K562 (cell line): ENCODE data around the gene ZMYND19. TPM values are rescaled to one million over a fixed set of nuclear protein-coding genes. Genes with fewer than 3 reads are reported as not detected.
"Not testable (repeated sequence)": the region's sequence is repeated elsewhere in the genome, so short reads cannot be mapped to it uniquely, and the experiment has no call there.

Experiments
- ATAC-seq: fragments of 200-7000 bp; cut with Tn5 transposase; 3 replicates; pipeline ENCODE4 v1.9.1; 2020; ENCODE audit warnings: moderate library complexity
- BruUV-seq: library from RNA; stranded (reverse); fragments of 400-500 nt; replicated peaks from 2 replicates; lab custom pipeline; 2021; lab: Mats Ljungman, UMichigan
- CTCF ChIA-PET: fragments of 300-600 bp; formaldehyde crosslinking; extraction: SDS; loops from one replicate; lab custom pipeline; 2021; ENCODE audit warnings: low intra/inter-chr PET ratio; lab: Yijun Ruan, JAX
- POLR2A ChIA-PET: fragments of 300-600, 350-650 bp; sonication (Branson Sonifier 250); formaldehyde crosslinking; extraction: SDS; loops from one replicate; lab custom pipeline; 2021; ENCODE audit warnings: antibody characterized with exemption, inconsistent platforms; lab: Yijun Ruan, JAX
- DNase-seq, 4 experiments: peaks; one replicate each; pipeline versions ENCODE4 v3.0.0 to v3.0.0-alpha.2; 2011 to 2018; ENCODE audit warnings: low spot score in 3 of 4, mixed read lengths in 3 of 4; ENCODE audit errors: extremely low read depth in 1 of 4
- FAIRE-seq: peaks from 2 replicates; lab custom pipeline; 2011; peaks lifted over from hg19 to GRCh38; lab: Jason Lieb, UNC
- H2AFZ ChIP-seq: 2 replicates; pipeline ENCODE4 v1.6.0; 2011; ENCODE audit warnings: low read depth, low read length, control low read depth, inconsistent platforms
- H3K27ac ChIP-seq: fragments of 200-600 bp; 3 replicates; pipeline ENCODE4 v1.8.0; 2011; ENCODE audit warnings: low read depth, mild to moderate bottlenecking, control low read depth, inconsistent platforms, low read length, moderate library complexity, mixed read lengths; ENCODE audit errors: extremely low read depth
- H3K27me3 ChIP-seq, 2 experiments: fragments of 300-600 bp in 1 of 2; 2 replicates in 1 of 2; 3 replicates in 1 of 2; pipeline versions ENCODE4 v1.6.0 to v1.8.0; 2011; ENCODE audit warnings: inconsistent platforms in 2 of 2, low read length in 2 of 2, mild to moderate bottlenecking in 1 of 2, mixed read lengths in 1 of 2, moderate library complexity in 1 of 2; ENCODE audit not compliant: control insufficient read depth in 2 of 2, insufficient read depth in 2 of 2
- H3K36me3 ChIP-seq: fragments of 300-600 bp; 3 replicates; pipeline ENCODE4 v1.8.0; 2011; ENCODE audit warnings: mild to moderate bottlenecking, low read length, inconsistent platforms; ENCODE audit not compliant: control insufficient read depth, insufficient read depth
- H3K4me1 ChIP-seq, 2 experiments: fragments of 200-600 bp in 1 of 2; replicated peaks in 1 of 2; 2 replicates in 1 of 2; 3 replicates in 1 of 2; pipeline versions ENCODE4 v1.5.1 to v1.8.0; 2011; ENCODE audit warnings: inconsistent platforms in 2 of 2, low read length in 2 of 2, mild to moderate bottlenecking in 1 of 2, mixed read lengths in 1 of 2, moderate library complexity in 1 of 2; ENCODE audit not compliant: control insufficient read depth in 2 of 2, insufficient read depth in 2 of 2
- H3K4me2 ChIP-seq: 2 replicates; pipeline ENCODE4 v1.6.1; 2011; ENCODE audit warnings: low read length, control low read depth, inconsistent platforms, mixed read lengths; ENCODE audit not compliant: insufficient read depth
- H3K4me3 ChIP-seq: fragments of 200-600 bp; sonication (generic), shearing (Covaris generic); 2 replicates; pipeline ENCODE4 v1.5.1; 2016; ENCODE audit warnings: control low read depth, inconsistent platforms
- H3K79me2 ChIP-seq: fragments of 200-600 bp; 3 replicates; pipeline ENCODE4 v1.8.0; 2011; ENCODE audit warnings: low read length, inconsistent platforms; ENCODE audit not compliant: control insufficient read depth, insufficient read depth
- H3K9ac ChIP-seq, 2 experiments: 2 replicates each; pipeline versions ENCODE4 v1.6.0 to v1.6.1; 2011; ENCODE audit warnings: low read depth in 2 of 2, low read length in 2 of 2, control low read depth in 1 of 2, inconsistent platforms in 1 of 2, mild to moderate bottlenecking in 1 of 2, mixed read lengths in 1 of 2; ENCODE audit not compliant: insufficient read depth in 1 of 2
- H3K9me1 ChIP-seq: one replicate; pipeline ENCODE4 v1.6.0; 2011; ENCODE audit warnings: inconsistent platforms, mild to moderate bottlenecking, low read length, moderate library complexity; ENCODE audit not compliant: control insufficient read depth, insufficient read depth
- H3K9me3 ChIP-seq: replicated peaks from 2 replicates; pipeline ENCODE4 v1.5.1; 2011; ENCODE audit warnings: low read depth, low read length, inconsistent platforms; ENCODE audit not compliant: control insufficient read depth, insufficient read depth
- H4K20me1 ChIP-seq: replicated peaks from 2 replicates; pipeline ENCODE4 v1.6.1; 2011; ENCODE audit warnings: low read length, inconsistent platforms, mixed read lengths; ENCODE audit not compliant: control insufficient read depth, insufficient read depth
- BCOR ChIP-seq: fragments of 450-650 bp; IDR thresholded peaks from 2 replicates; pipeline ENCODE4 v1.6.1; 2016
- CEBPG ChIP-seq, 3 experiments: fragments of 200-800 bp in 1 of 3; sonication (Bioruptor generic) in 1 of 3; sonication (generic) in 1 of 3; formaldehyde crosslinking in 1 of 3; IDR thresholded peaks in 2 of 3; conservative IDR thresholded peaks in 1 of 3; 2 replicates each; pipeline versions ENCODE4 v1.6.1 to v1.8.0; 2016 to 2022; ENCODE audit warnings: missing compliant biosample characterization in 2 of 3, missing genetic modification characterization in 2 of 3, mild to moderate bottlenecking in 1 of 3, missing genetic modification reagents in 1 of 3
- KLF13 ChIP-seq: fragments of 450-650 bp; IDR thresholded peaks from 2 replicates; pipeline ENCODE4 v1.6.1; 2016; ENCODE audit warnings: missing genetic modification characterization, low read depth, mild to moderate bottlenecking, missing compliant biosample characterization, moderate library complexity, borderline replicate concordance
- PHB ChIP-seq: fragments of 250-450 bp; sonication (Bioruptor Pico); IDR thresholded peaks from 2 replicates; pipeline ENCODE4 v1.5.0; 2021
- RBFOX2 ChIP-seq: fragments of 200-400 bp; formaldehyde crosslinking; IDR thresholded peaks from 2 replicates; pipeline ENCODE4 v1.6.1; 2017; ENCODE audit warnings: low read depth, mild to moderate bottlenecking, low read length, moderate library complexity
- TSC22D4 ChIP-seq: fragments of 450-650 bp; IDR thresholded peaks from 2 replicates; pipeline ENCODE4 v1.6.1; 2016; ENCODE audit warnings: missing genetic modification characterization, missing biosample characterization, control low read depth
- ZNF121 ChIP-seq: sonication (generic); formaldehyde crosslinking; conservative IDR thresholded peaks from 2 replicates; pipeline ENCODE4 v1.8.0; 2022; ENCODE audit warnings: missing genetic modification reagents
- WGBS: fragments of 100-300 bp; shearing (Covaris generic); methylation state at CpG from one replicate; pipeline ENCODE4 v1.1.6; 2016; ENCODE audit warnings: low coverage, mixed read lengths; ENCODE audit not compliant: insufficient coverage; ENCODE audit errors: missing lambda C conversion rate; 5-methylcytosine and 5-hydroxymethylcytosine counted together
- in situ Hi-C: fragments of 300-500 bp; cut with MboI; formaldehyde crosslinking; loops from 4 replicates; pipeline ENCODE4 v1.15.0; 2018; ENCODE audit warnings: inconsistent platforms, mixed read lengths
- intact Hi-C: fragments of 100-400 bp; cut with micrococcal nuclease; formaldehyde crosslinking; loops from 2 replicates; pipeline ENCODE4 v1.14.2; 2022
- polyA plus RNA-seq, 8 experiments: library from polyadenylated mRNA; depleted of rRNA in 4 of 8; stranded (reverse) in 5 of 8; unstranded in 3 of 8; fragments of >200 nt; fragmentation: Nextera tagmentation in 2 of 8; fragmentation: Illumina TruSeq in 1 of 8; extraction: Ambion mirVana in 2 of 8; extraction: Trizol in 1 of 8; gene quantifications; 2 replicates each; pipeline versions ENCODE4 v1.2.1 to v1.2.3, GENCODE V29; 2011 to 2014; ENCODE audit warnings: inconsistent platforms in 1 of 8, missing spikeins in 1 of 8
- total RNA-seq, 7 experiments: library from RNA; depleted of rRNA in 6 of 7; stranded (reverse); fragments of >200 nt in 6 of 7; fragmentation: Illumina TruSeq in 2 of 7; extraction: Trizol in 2 of 7; gene quantifications; 2 replicates each; pipeline versions ENCODE4 v1.2.1 to v1.2.3, GENCODE V29; 2011 to 2021; ENCODE audit warnings: low replicate concordance in 1 of 7
- TF ChIP-seq, protein P1 (sequence below): sonication (generic); formaldehyde crosslinking; IDR thresholded peaks from 2 replicates; pipeline ENCODE4 v1.8.1; 2023; ENCODE audit warnings: mild to moderate bottlenecking, missing genetic modification reagents, moderate library complexity

Gene ZMYND19
- total and polyA plus RNA-seq, 9 of the 15 experiments (the other 6 are each of a cell fraction or from before 2014, with no cell fraction given): 1.0 to 86.7 (median 44.0) TPM

DNA sequence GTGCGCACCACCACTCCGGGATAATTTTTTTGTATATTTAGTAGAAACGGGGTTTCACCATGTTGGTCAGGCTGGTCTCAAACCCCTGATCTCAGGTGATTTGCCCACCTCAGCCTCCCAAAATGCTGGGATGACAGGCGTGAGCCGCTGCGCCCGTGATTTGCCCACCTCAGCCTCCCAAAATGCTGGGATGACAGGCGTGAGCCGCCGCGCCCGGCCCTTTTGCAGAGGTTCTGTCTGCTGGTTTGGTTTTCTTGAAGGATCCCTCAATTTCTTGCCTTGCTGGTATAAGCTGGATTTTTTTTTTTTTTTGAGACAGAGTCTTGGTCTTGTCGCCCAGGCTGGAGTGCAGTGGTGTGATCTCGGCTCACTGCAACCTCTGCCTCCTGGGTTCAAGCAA is 37.1 kb upstream of the ZMYND19 start:
- BruUV-seq, H3K27me3 ChIP-seq, H3K9me1 ChIP-seq, ATAC-seq, H3K4me3 ChIP-seq, H3K27ac ChIP-seq, H4K20me1 ChIP-seq, H3K4me2 ChIP-seq, CTCF ChIA-PET, intact Hi-C loops, DNase-seq, H3K9me3 ChIP-seq, FAIRE-seq, H2AFZ ChIP-seq, in situ Hi-C loops: not testable (repeated sequence)
- Histone ChIP-seq H3K4me1 (peaks cover 8 to 13% of the 10 kb centered on the region in 2 experiments; a peak in 4 of 5 replicates), H3K9ac (0 out of 4 replicates have a peak overlapping the region, but pooled peaks of 1 of the 2 experiments have one; percentile 54), H3K79me2 (peaks cover 99% of the 10 kb centered on the region), H3K36me3 (peaks cover 12% of the 10 kb centered on the region)
- WGBS: 93% methylated on average over 14 of the region's 14 CpGs
- TF ChIP-seq BCOR: 0 out of 2 replicates have a peak, but pooled peaks have one; percentile 8
- POLR2A ChIA-PET: interaction anchor here (0.6 to 2.1 kb wide), 2 partner anchors 8 to 647 kb away, joined by 3 to 10 read pairs; partner anchors contain the start of gene EHMT1

DNA sequence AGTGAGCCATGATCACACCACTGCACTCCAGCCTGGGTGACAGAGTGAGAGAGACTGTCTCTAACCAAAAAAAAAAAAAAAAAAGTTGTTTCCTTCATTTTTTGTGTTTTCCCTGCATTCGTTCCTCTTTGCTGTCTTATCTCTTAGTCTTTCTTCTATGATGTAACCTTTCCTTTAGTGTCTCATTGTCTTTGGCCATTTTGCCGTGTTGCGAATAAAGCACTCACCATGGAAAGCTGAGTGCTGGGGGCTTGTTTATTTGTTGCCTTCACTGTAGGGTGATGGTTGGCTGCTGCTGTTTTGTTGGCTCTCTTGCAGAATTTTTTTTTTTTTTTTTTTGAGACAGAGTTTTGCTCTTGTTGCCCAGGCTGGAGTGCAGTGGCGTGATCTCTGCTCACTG is 36.2 kb upstream of the ZMYND19 start:
- Histone ChIP-seq H4K20me1 (no peaks in the 10 kb centered on the region; the same call in 1 of the 2 replicates), H3K4me3 (no peak overlapping the region), H3K4me2 (no peak overlapping the region), H3K9me3 (no peaks in the 10 kb centered on the region), H2AFZ (no peak overlapping the region), H3K9me1 (no peaks in the 10 kb centered on the region), H3K79me2 (peaks cover 98% of the 10 kb centered on the region), H3K27ac (no peak overlapping the region; the same call in 2 of the 3 replicates), H3K4me1 (peaks cover 11 to 17% of the 10 kb centered on the region in 2 experiments; a peak in 4 of 5 replicates), H3K36me3 (peaks cover 11% of the 10 kb centered on the region), H3K9ac (no peak overlapping the region), H3K27me3 (no peaks in the 10 kb centered on the region)
- ChIA-PET CTCF (interaction anchor here (0.6 kb wide), 1 partner anchor 1762 kb away, joined by 6 read pairs; no protein-coding TSS in a partner anchor), POLR2A (no interaction called here)
- WGBS: 54% methylated on average over 4 of the region's 4 CpGs
- FAIRE-seq (no peak), ATAC-seq (no peak), DNase-seq (no peak)
- intact Hi-C loops (no loop called here), in situ Hi-C loops (no loop called here)
- BruUV-seq: no TSS peak
- TF ChIP-seq CEBPG (CRISPR knock-in tag; IDR thresholded peaks at IDR 0.05): peak; percentile 21; the same call in 1 of the 2 replicates
- no peak for TF ChIP-seq CEBPG (tag; conservative IDR thresholded peaks at IDR 0.05 in 1 of 2, IDR thresholded peaks at IDR 0.05 in 1 of 2)
- TF ChIP-seq ZNF121: no peak
- no peak for TF ChIP-seq RBFOX2
- TF ChIP-seq KLF13 (tag): no peak
- TF ChIP-seq, protein P1, sequence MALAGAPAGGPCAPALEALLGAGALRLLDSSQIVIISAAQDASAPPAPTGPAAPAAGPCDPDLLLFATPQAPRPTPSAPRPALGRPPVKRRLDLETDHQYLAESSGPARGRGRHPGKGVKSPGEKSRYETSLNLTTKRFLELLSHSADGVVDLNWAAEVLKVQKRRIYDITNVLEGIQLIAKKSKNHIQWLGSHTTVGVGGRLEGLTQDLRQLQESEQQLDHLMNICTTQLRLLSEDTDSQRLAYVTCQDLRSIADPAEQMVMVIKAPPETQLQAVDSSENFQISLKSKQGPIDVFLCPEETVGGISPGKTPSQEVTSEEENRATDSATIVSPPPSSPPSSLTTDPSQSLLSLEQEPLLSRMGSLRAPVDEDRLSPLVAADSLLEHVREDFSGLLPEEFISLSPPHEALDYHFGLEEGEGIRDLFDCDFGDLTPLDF: no peak
- no peak for TF ChIP-seq TSC22D4 (tag)
- TF ChIP-seq PHB (CRISPR knock-in tag): no peak
